Measurements from ENCODE around the gene C6orf15. TPM values are rescaled to one million over a fixed set of nuclear protein-coding genes. Genes with fewer than 3 reads are reported as not detected.

Gene C6orf15
- not detected for total RNA-seq
- polyA plus RNA-seq (2013, experiment 1 of 2) = not detected
- not detected for polyA plus RNA-seq (2013, experiment 2 of 2)
- total RNA-seq = 0 to 0.11 (median 0) reads per million in 172 experiments

DNA sequence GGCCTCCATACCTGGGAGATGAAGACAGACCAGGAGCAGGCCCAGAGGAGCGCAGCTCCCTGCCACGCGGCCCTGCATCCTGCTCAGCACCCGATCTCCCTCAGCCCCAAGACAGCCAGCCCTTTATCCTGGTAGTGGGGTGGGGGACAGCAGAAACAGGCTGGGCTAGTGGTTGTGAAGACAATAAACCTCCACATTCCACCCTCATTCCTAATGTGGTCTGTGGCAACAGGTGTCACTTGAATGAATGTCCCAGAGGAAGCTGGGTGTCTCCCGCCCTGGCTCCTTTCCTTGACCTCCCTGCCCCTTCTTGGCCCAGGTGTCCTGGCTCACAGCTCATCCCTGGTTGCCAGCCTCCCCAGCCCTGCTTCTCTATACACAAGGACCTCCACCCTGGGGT is at the start of gene C6orf15:
Gene C6orf15 (minus strand): TSS at position 98 of the 400 bp plus-strand sequence. CDS start 20 bp downstream, at position 78.
- Mint-ChIP-seq H3K36me3 (ENCODE audit: low read depth) (no peaks in the 10 kb centered on the region), H3K9me3 (no peaks in the 10 kb centered on the region), H3K4me1 (ENCODE audit: low read depth) (peaks cover 11% of the 10 kb centered on the region), H3K27ac (no peak within 1 kb of the TSS), H3K4me3 (no peak within 1 kb of the TSS), H3K27me3 (peaks cover 7% of the 10 kb centered on the region)
- ATAC-seq (ENCODE audit: poor library complexity) (no peak), DNase-seq (no peak)
- TF ChIP-seq, protein P1, sequence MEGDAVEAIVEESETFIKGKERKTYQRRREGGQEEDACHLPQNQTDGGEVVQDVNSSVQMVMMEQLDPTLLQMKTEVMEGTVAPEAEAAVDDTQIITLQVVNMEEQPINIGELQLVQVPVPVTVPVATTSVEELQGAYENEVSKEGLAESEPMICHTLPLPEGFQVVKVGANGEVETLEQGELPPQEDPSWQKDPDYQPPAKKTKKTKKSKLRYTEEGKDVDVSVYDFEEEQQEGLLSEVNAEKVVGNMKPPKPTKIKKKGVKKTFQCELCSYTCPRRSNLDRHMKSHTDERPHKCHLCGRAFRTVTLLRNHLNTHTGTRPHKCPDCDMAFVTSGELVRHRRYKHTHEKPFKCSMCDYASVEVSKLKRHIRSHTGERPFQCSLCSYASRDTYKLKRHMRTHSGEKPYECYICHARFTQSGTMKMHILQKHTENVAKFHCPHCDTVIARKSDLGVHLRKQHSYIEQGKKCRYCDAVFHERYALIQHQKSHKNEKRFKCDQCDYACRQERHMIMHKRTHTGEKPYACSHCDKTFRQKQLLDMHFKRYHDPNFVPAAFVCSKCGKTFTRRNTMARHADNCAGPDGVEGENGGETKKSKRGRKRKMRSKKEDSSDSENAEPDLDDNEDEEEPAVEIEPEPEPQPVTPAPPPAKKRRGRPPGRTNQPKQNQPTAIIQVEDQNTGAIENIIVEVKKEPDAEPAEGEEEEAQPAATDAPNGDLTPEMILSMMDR (IDR thresholded peaks at IDR 0.05) = no peak
- peaks cover 9% of the 10 kb centered on the region for H3K4me1 ChIP-seq (ENCODE audit: insufficient read depth, low read length)
- ChIA-PET POLR2A (interaction anchor here (0.9 kb wide), 1 partner anchor 18 kb away, joined by 3 read pairs; no protein-coding TSS in a partner anchor), CTCF (no interaction called here)
- H3K9me3 ChIP-seq (ENCODE audit: control insufficient read depth in 1 of 2, insufficient read depth in 1 of 2, low read length in 2 of 2) = no peaks in the 10 kb centered on the region
- no peaks in the 10 kb centered on the region for H3K36me3 ChIP-seq (ENCODE audit: insufficient read depth, low read length)
- H3K4me3 ChIP-seq (ENCODE audit: low read length) = no peak within 1 kb of the TSS
- intact Hi-C loops (cut with DNase I, micrococcal nuclease) = loop anchor here in 1 of 2 experiments (10.0 kb wide), 1 partner anchor 178 kb away; the partner anchor contains the start of gene SFTA2
- H3K27ac ChIP-seq (ENCODE audit: low read depth in 1 of 2, low read length in 2 of 2) = no peak within 1 kb of the TSS
- H3K27me3 ChIP-seq (ENCODE audit: control insufficient read depth in 1 of 2, insufficient read depth in 2 of 2, low read length in 2 of 2) = peaks cover 0 to 3% of the 10 kb centered on the region in 2 experiments

DNA sequence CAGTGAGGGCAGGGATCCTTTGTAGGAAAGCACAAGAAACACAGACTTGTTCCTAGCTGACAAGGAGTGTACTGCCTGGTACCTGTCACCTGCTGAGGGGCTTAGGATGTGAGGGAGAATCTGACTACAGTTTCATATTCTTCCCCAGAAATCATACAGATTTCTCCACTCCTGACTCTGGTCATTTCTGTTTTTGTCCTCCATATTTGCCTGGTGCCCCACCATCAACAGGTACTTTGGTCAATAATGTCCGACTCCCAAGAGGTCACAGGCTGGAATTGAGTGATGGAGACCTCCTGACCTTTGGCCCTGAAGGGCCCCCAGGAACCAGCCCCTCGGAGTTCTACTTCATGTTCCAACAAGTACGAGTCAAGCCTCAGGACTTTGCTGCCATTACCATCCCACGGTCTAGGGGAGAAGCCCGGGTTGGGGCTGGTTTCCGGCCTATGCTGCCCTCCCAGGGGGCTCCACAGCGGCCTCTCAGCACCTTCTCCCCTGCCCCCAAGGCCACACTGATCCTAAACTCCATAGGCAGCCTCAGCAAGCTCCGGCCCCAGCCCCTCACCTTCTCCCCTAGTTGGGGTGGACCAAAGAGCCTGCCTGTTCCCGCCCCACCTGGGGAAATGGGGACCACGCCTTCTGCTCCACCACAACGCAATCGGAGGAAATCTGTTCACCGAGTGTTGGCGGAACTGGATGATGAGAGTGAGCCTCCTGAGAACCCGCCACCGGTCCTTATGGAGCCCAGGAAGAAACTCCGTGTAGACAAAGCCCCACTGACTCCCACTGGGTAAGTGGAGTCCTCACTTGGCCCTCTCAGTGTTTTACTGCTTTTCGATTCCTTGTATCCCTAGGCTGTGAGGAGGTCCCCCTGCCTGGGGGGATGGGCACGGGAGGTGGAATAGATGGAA is 49.1 kb upstream of the C6orf15 start:
- no peak for DNase-seq
- Mint-ChIP-seq H3K27me3 (no peaks in the 10 kb centered on the region), H3K9me3 (no peaks in the 10 kb centered on the region), H3K4me1 (ENCODE audit: low read depth) (peaks cover 33% of the 10 kb centered on the region), H3K27ac (no peak overlapping the region), H3K4me3 (peak overlapping the region; percentile 42), H3K36me3 (ENCODE audit: low read depth) (peaks cover 13% of the 10 kb centered on the region)
- H3K36me3 ChIP-seq (ENCODE audit: insufficient read depth, low read length) = peaks cover 4% of the 10 kb centered on the region
- POLR2A ChIA-PET = no interaction called here
- no peak overlapping the region for H3K4me3 ChIP-seq (ENCODE audit: low read length)
- CTCF ChIA-PET = interaction anchor here (0.6 kb wide), 1 partner anchor 101 kb away, joined by 3 read pairs; no protein-coding TSS in a partner anchor
- no peak overlapping the region for H3K27ac ChIP-seq (ENCODE audit: low read depth in 1 of 2, low read length in 2 of 2)
- H3K27me3 ChIP-seq (ENCODE audit: control insufficient read depth in 1 of 2, insufficient read depth in 2 of 2, low read length in 2 of 2) = no peaks in the 10 kb centered on the region
- no peak for ATAC-seq (ENCODE audit: poor library complexity)
- intact Hi-C loops (cut with DNase I, micrococcal nuclease) = no loop called here
- peaks cover 26% of the 10 kb centered on the region for H3K4me1 ChIP-seq (ENCODE audit: insufficient read depth, low read length)
- TF ChIP-seq, protein P1 (IDR thresholded peaks at IDR 0.05) = no peak
- H3K9me3 ChIP-seq (ENCODE audit: control insufficient read depth in 1 of 2, insufficient read depth in 1 of 2, low read length in 2 of 2) = no peaks in the 10 kb centered on the region

DNA sequence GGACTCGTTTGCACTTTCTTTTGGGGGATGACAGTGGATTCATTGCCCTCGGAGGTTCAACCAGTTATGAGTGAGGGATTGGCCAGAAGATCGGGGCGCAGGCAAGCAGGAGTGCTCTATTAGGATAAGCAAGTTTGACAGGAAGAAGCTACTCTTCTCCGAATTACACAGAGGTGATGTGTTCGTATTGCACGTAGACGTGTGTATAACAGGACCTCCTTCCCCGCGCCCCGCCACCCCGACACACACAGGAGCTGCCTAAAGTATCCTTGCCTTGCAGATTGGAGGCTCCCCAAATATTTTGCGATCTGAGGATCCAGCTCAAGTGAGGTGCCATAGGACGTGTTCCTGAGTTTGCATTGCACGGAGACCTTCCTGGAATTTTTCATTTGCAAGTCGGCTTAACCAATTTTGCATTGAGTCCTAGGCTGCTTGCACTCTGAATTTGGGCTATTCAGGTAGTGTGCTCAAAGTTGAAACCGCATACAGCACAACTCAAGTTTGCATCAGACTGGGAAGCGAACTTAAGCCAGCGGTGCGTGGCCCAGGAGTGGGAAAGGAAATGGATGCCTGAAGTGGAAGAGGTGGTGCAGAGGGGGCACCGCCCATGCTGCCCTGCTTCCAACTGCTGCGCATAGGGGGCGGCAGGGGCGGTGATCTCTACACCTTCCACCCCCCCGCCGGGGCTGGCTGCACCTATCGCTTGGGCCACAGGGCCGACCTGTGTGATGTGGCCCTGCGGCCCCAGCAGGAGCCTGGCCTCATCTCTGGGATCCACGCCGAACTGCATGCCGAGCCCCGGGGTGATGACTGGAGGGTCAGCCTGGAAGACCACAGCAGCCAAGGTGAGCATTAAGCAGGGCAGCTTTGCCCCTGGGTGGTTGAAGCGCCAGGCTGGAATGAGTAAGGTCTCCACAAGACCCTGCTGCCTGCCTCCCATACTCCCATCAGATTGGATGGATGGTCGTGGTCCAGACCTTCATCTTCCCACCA is 46.8 kb upstream of the C6orf15 start:
- H3K27ac Mint-ChIP-seq = peak overlapping the region; percentile 77
- Histone ChIP-seq H3K4me1 (ENCODE audit: insufficient read depth, low read length) (peaks cover 26% of the 10 kb centered on the region), H3K4me3 (ENCODE audit: low read length) (peak overlapping the region; percentile 96), H3K27ac (ENCODE audit: low read depth in 1 of 2, low read length in 2 of 2) (peak overlapping the region; percentile 15 to 25), H3K27me3 (ENCODE audit: control insufficient read depth in 1 of 2, insufficient read depth in 2 of 2, low read length in 2 of 2) (no peaks in the 10 kb centered on the region), H3K36me3 (ENCODE audit: insufficient read depth, low read length) (peaks cover 7% of the 10 kb centered on the region), H3K9me3 (ENCODE audit: control insufficient read depth in 1 of 2, insufficient read depth in 1 of 2, low read length in 2 of 2) (no peaks in the 10 kb centered on the region)
- no peaks in the 10 kb centered on the region for H3K27me3 Mint-ChIP-seq
- H3K9me3 Mint-ChIP-seq = no peaks in the 10 kb centered on the region
- ChIA-PET CTCF (interaction anchor here (0.6 to 1.3 kb wide), 5 partner anchors 18 to 615 kb away, joined by 3 to 4 read pairs (median 4); no protein-coding TSS in a partner anchor), POLR2A (interaction anchor here (0.6 to 2.2 kb wide), 14 partner anchors 16 to 588 kb away, joined by 3 to 16 read pairs (median 3); partner anchors contain the start of genes ABCF1 and HLA-C)
- intact Hi-C loops (cut with DNase I, micrococcal nuclease) = loop anchor here (5.0 to 10.0 kb wide), 2 partner anchors 38 to 816 kb away; partner anchors contain the start of gene DXO (in 1 of the 2)
- DNase-seq = peak in 4 of 14 experiments; percentile 26 to 53 (median 38)
- H3K4me1 Mint-ChIP-seq (ENCODE audit: low read depth) = peaks cover 33% of the 10 kb centered on the region
- ATAC-seq (ENCODE audit: poor library complexity) = no peak
- TF ChIP-seq, protein P1 (IDR thresholded peaks at IDR 0.05) = no peak
- peak overlapping the region; percentile 97 for H3K4me3 Mint-ChIP-seq
- peaks cover 17% of the 10 kb centered on the region for H3K36me3 Mint-ChIP-seq (ENCODE audit: low read depth)

Data from CD4-positive, alpha-beta T cell (primary cell).